D341Med (cell line): ENCODE results near the gene TCF20.

ENCODE experiments used
- DNase-seq: peaks from one replicate; pipeline ENCODE4 v3.0.0; 2012; ENCODE audit warnings: low spot score

Gene TCF20

GRCh38 chr22:42282252-42282942, 11.9 kb upstream of the TCF20 start:
- DNase-seq = peak; percentile 18

GRCh38 chr22:42281706-42282251, 11.3 kb upstream of the TCF20 start:
- DNase-seq = no peak

GRCh38 chr22:42281284-42281683, 10.8 kb upstream of the TCF20 start:
- DNase-seq = peak; percentile 39

GRCh38 chr22:42280836-42281235, 10.4 kb upstream of the TCF20 start:
- no peak for DNase-seq

GRCh38 chr22:42280140-42280539, 9.7 kb upstream of the TCF20 start:
- DNase-seq = no peak

GRCh38 chr22:42279425-42280020, 9.1 kb upstream of the TCF20 start:
- no peak for DNase-seq

- DNase-seq = peak; percentile 88
Observed at GRCh38 chr22:42277988-42278776, 7.7 kb upstream of the TCF20 start.

GRCh38 chr22:42277232-42277753, 6.8 kb upstream of the TCF20 start:
- DNase-seq = no peak

GRCh38 chr22:42275970-42276369, 5.5 kb upstream of the TCF20 start:
- DNase-seq = no peak

GRCh38 chr22:42275176-42275575, 4.7 kb upstream of the TCF20 start:
- DNase-seq = no peak

- peak; percentile 73 for DNase-seq
Observed at GRCh38 chr22:42273855-42274451, 3.5 kb upstream of the TCF20 start.

- DNase-seq = no peak
Observed at GRCh38 chr22:42272431-42272999, 2.1 kb upstream of the TCF20 start.

- DNase-seq = no peak
Observed at GRCh38 chr22:42271906-42272305, 1.5 kb upstream of the TCF20 start.

- DNase-seq = no peak
Observed at GRCh38 chr22:42271191-42271813, 849 bp upstream of the TCF20 start.

- no peak for DNase-seq
Observed at GRCh38 chr22:42270176-42270509, 310 bp downstream of the TCF20 start.

GRCh38 chr22:42269432-42270175, 849 bp downstream of the TCF20 start:
- DNase-seq = peak; percentile 78

- DNase-seq = no peak
Observed at GRCh38 chr22:42268852-42269410, 1.5 kb downstream of the TCF20 start.

GRCh38 chr22:42265321-42265720, 5.1 kb downstream of the TCF20 start:
- no peak for DNase-seq

- DNase-seq = peak; percentile 60
Observed at GRCh38 chr22:42263944-42264343, 6.5 kb downstream of the TCF20 start.

GRCh38 chr22:42262964-42263363, 7.5 kb downstream of the TCF20 start:
- DNase-seq = no peak
